HL-60 (cell line): Measurements from ENCODE around the gene GASK1A.

Experiments used
- CTCF ChIP-seq: IDR thresholded peaks from one replicate; pipeline ENCODE4 v1.5.1; 2011; ENCODE audit warnings: low read length, control low read depth, inconsistent platforms; ENCODE audit not compliant: insufficient read depth
- POLR2AphosphoS5 ChIP-seq: IDR thresholded peaks from 2 replicates; pipeline ENCODE4 v1.6.1; 2012; ENCODE audit warnings: low read depth

- TF ChIP-seq CTCF (peak; percentile 25), POLR2AphosphoS5 (no peak)
These were observed 92.3 kb downstream of the GASK1A start for GRCh38 chr3:43071313-43071893.
